ENCODE measurements around the gene HSPB8. TPM values are rescaled to one million over a fixed set of nuclear protein-coding genes. Genes with fewer than 3 reads are reported as not detected.

HSPB8 gene
- total RNA-seq, 1 donor from 2014 or later, result 94.5 TPM

GRCh38 chr12:119180380-119181040, 1.8 kb downstream of the HSPB8 start:
- H3K9me3 ChIP-seq (ENCODE audit: control insufficient read depth in 3 of 3, low read length in 3 of 3), result no peaks in the 10 kb centered on the region
- H3K27ac ChIP-seq (ENCODE audit: low read depth, low read length), result peak overlapping the region; percentile 99
- peaks cover 2 to 34% (median 18%) of the 10 kb centered on the region in 3 donors for H3K36me3 ChIP-seq (ENCODE audit: control insufficient read depth in 3 of 3, insufficient read depth in 3 of 3, low read length in 3 of 3)
- peak overlapping the region; percentile 96 to 100 (median 96) for H3K9ac ChIP-seq (ENCODE audit: low read depth in 1 of 3, low read length in 3 of 3)
- H3K4me1 ChIP-seq (ENCODE audit: control insufficient read depth in 3 of 3, insufficient read depth in 3 of 3, low read length in 3 of 3), result peaks cover 35 to 39% (median 38%) of the 10 kb centered on the region in 3 donors
- peak overlapping the region; percentile 82 to 100 (median 93) for H3K4me3 ChIP-seq (ENCODE audit: low read length in 3 of 3)
- H3K27me3 ChIP-seq (ENCODE audit: control insufficient read depth in 3 of 3, insufficient read depth in 3 of 3, low read length in 3 of 3), result no peaks in the 10 kb centered on the region

- Histone ChIP-seq H3K27ac (ENCODE audit: low read depth, low read length) (peak overlapping the region; percentile 99), H3K4me3 (ENCODE audit: low read length in 3 of 3) (peak overlapping the region; percentile 82 to 100 (median 93)), H3K27me3 (ENCODE audit: control insufficient read depth in 3 of 3, insufficient read depth in 3 of 3, low read length in 3 of 3) (no peaks in the 10 kb centered on the region), H3K9me3 (ENCODE audit: control insufficient read depth in 3 of 3, low read length in 3 of 3) (no peaks in the 10 kb centered on the region), H3K36me3 (ENCODE audit: control insufficient read depth in 3 of 3, insufficient read depth in 3 of 3, low read length in 3 of 3) (peaks cover 3 to 40% (median 19%) of the 10 kb centered on the region in 3 donors), H3K9ac (ENCODE audit: low read depth in 1 of 3, low read length in 3 of 3) (peak overlapping the region; percentile 96 to 100 (median 96)), H3K4me1 (ENCODE audit: control insufficient read depth in 3 of 3, insufficient read depth in 3 of 3, low read length in 3 of 3) (peaks cover 31 to 44% (median 40%) of the 10 kb centered on the region in 3 donors)
These were observed 2.5 kb downstream of the HSPB8 start for GRCh38 chr12:119181202-119181601.

- Histone ChIP-seq H3K4me1 (ENCODE audit: control insufficient read depth in 3 of 3, insufficient read depth in 3 of 3, low read length in 3 of 3) (peaks cover 30 to 46% (median 41%) of the 10 kb centered on the region in 3 donors), H3K9me3 (ENCODE audit: control insufficient read depth in 3 of 3, low read length in 3 of 3) (no peaks in the 10 kb centered on the region), H3K27me3 (ENCODE audit: control insufficient read depth in 3 of 3, insufficient read depth in 3 of 3, low read length in 3 of 3) (no peaks in the 10 kb centered on the region), H3K27ac (ENCODE audit: low read depth, low read length) (peak overlapping the region; percentile 99), H3K9ac (ENCODE audit: low read depth in 1 of 3, low read length in 3 of 3) (peak overlapping the region; percentile 96 to 100 (median 96)), H3K4me3 (ENCODE audit: low read length in 3 of 3) (peak overlapping the region; percentile 82 to 100 (median 93)), H3K36me3 (ENCODE audit: control insufficient read depth in 3 of 3, insufficient read depth in 3 of 3, low read length in 3 of 3) (peaks cover 10 to 47% (median 26%) of the 10 kb centered on the region in 3 donors)
These were observed 3.2 kb downstream of the HSPB8 start for GRCh38 chr12:119181944-119182343.

- Histone ChIP-seq H3K27me3 (ENCODE audit: control insufficient read depth in 3 of 3, insufficient read depth in 3 of 3, low read length in 3 of 3) (no peaks in the 10 kb centered on the region), H3K9ac (ENCODE audit: low read depth in 1 of 3, low read length in 3 of 3) (peak overlapping the region; percentile 73 to 100 (median 96)), H3K4me1 (ENCODE audit: control insufficient read depth in 3 of 3, insufficient read depth in 3 of 3, low read length in 3 of 3) (peaks cover 24 to 46% (median 38%) of the 10 kb centered on the region in 3 donors), H3K4me3 (ENCODE audit: low read length in 3 of 3) (peak overlapping the region; percentile 68 to 100 (median 82)), H3K36me3 (ENCODE audit: control insufficient read depth in 3 of 3, insufficient read depth in 3 of 3, low read length in 3 of 3) (peaks cover 16 to 56% (median 34%) of the 10 kb centered on the region in 3 donors), H3K27ac (ENCODE audit: low read depth, low read length) (peak overlapping the region; percentile 99), H3K9me3 (ENCODE audit: control insufficient read depth in 3 of 3, low read length in 3 of 3) (no peaks in the 10 kb centered on the region)
These were observed 4.2 kb downstream of the HSPB8 start for GRCh38 chr12:119182701-119183493.

GRCh38 chr12:119183942-119184695, 5.4 kb downstream of the HSPB8 start:
- Histone ChIP-seq H3K27ac (ENCODE audit: low read depth, low read length) (peak overlapping the region; percentile 99), H3K27me3 (ENCODE audit: control insufficient read depth in 3 of 3, insufficient read depth in 3 of 3, low read length in 3 of 3) (no peaks in the 10 kb centered on the region), H3K36me3 (ENCODE audit: control insufficient read depth in 3 of 3, insufficient read depth in 3 of 3, low read length in 3 of 3) (peaks cover 26 to 66% (median 39%) of the 10 kb centered on the region in 3 donors), H3K9ac (ENCODE audit: low read depth in 1 of 3, low read length in 3 of 3) (peak overlapping the region; percentile 73 to 100 (median 96)), H3K9me3 (ENCODE audit: control insufficient read depth in 3 of 3, low read length in 3 of 3) (no peaks in the 10 kb centered on the region), H3K4me1 (ENCODE audit: control insufficient read depth in 3 of 3, insufficient read depth in 3 of 3, low read length in 3 of 3) (peaks cover 24 to 53% (median 43%) of the 10 kb centered on the region in 3 donors), H3K4me3 (ENCODE audit: low read length in 3 of 3) (peak overlapping the region; percentile 68 to 100 (median 82))

- Histone ChIP-seq H3K9me3 (ENCODE audit: control insufficient read depth in 3 of 3, low read length in 3 of 3) (no peaks in the 10 kb centered on the region), H3K4me3 (ENCODE audit: low read length in 3 of 3) (no peak overlapping the region), H3K27me3 (ENCODE audit: control insufficient read depth in 3 of 3, insufficient read depth in 3 of 3, low read length in 3 of 3) (no peaks in the 10 kb centered on the region), H3K27ac (ENCODE audit: low read depth, low read length) (no peak overlapping the region), H3K9ac (ENCODE audit: low read depth in 1 of 3, low read length in 3 of 3) (no peak overlapping the region), H3K4me1 (ENCODE audit: control insufficient read depth in 3 of 3, insufficient read depth in 3 of 3, low read length in 3 of 3) (peaks cover 1 to 4% (median 2%) of the 10 kb centered on the region in 3 donors), H3K36me3 (ENCODE audit: control insufficient read depth in 3 of 3, insufficient read depth in 3 of 3, low read length in 3 of 3) (peaks cover 32 to 41% (median 38%) of the 10 kb centered on the region in 3 donors)
These were observed 16.5 kb downstream of the HSPB8 start for GRCh38 chr12:119195256-119195655.

- H3K9me3 ChIP-seq (ENCODE audit: control insufficient read depth in 3 of 3, low read length in 3 of 3), result no peaks in the 10 kb centered on the region
- peak overlapping the region; percentile 26 for H3K27ac ChIP-seq (ENCODE audit: low read depth, low read length)
- peaks cover 2 to 3% (median 3%) of the 10 kb centered on the region in 3 donors for H3K4me1 ChIP-seq (ENCODE audit: control insufficient read depth in 3 of 3, insufficient read depth in 3 of 3, low read length in 3 of 3)
- peaks cover 14 to 21% (median 16%) of the 10 kb centered on the region in 3 donors for H3K36me3 ChIP-seq (ENCODE audit: control insufficient read depth in 3 of 3, insufficient read depth in 3 of 3, low read length in 3 of 3)
- H3K4me3 ChIP-seq (ENCODE audit: low read length in 3 of 3), result no peak overlapping the region
- no peak overlapping the region for H3K9ac ChIP-seq (ENCODE audit: low read depth in 1 of 3, low read length in 3 of 3)
- H3K27me3 ChIP-seq (ENCODE audit: control insufficient read depth in 3 of 3, insufficient read depth in 3 of 3, low read length in 3 of 3), result no peaks in the 10 kb centered on the region
These were observed 19.7 kb downstream of the HSPB8 start for GRCh38 chr12:119198440-119198839.

- Histone ChIP-seq H3K27ac (ENCODE audit: low read depth, low read length) (no peak overlapping the region), H3K27me3 (ENCODE audit: control insufficient read depth in 3 of 3, insufficient read depth in 3 of 3, low read length in 3 of 3) (no peaks in the 10 kb centered on the region), H3K9me3 (ENCODE audit: control insufficient read depth in 3 of 3, low read length in 3 of 3) (no peaks in the 10 kb centered on the region), H3K9ac (ENCODE audit: low read depth in 1 of 3, low read length in 3 of 3) (no peak overlapping the region), H3K4me3 (ENCODE audit: low read length in 3 of 3) (no peak overlapping the region), H3K4me1 (ENCODE audit: control insufficient read depth in 3 of 3, insufficient read depth in 3 of 3, low read length in 3 of 3) (peaks cover 18 to 21% (median 21%) of the 10 kb centered on the region in 3 donors), H3K36me3 (ENCODE audit: control insufficient read depth in 3 of 3, insufficient read depth in 3 of 3, low read length in 3 of 3) (peaks cover 0 to 4% (median 0%) of the 10 kb centered on the region in 3 donors)
These were observed 21.9 kb downstream of the HSPB8 start for GRCh38 chr12:119200601-119201000.

- Histone ChIP-seq H3K36me3 (ENCODE audit: control insufficient read depth in 3 of 3, insufficient read depth in 3 of 3, low read length in 3 of 3) (no peaks in the 10 kb centered on the region), H3K4me3 (ENCODE audit: low read length in 3 of 3) (no peak overlapping the region), H3K9ac (ENCODE audit: low read depth in 1 of 3, low read length in 3 of 3) (no peak overlapping the region), H3K9me3 (ENCODE audit: control insufficient read depth in 3 of 3, low read length in 3 of 3) (no peaks in the 10 kb centered on the region), H3K27me3 (ENCODE audit: control insufficient read depth in 3 of 3, insufficient read depth in 3 of 3, low read length in 3 of 3) (no peaks in the 10 kb centered on the region), H3K27ac (ENCODE audit: low read depth, low read length) (no peak overlapping the region), H3K4me1 (ENCODE audit: control insufficient read depth in 3 of 3, insufficient read depth in 3 of 3, low read length in 3 of 3) (peaks cover 18 to 21% (median 21%) of the 10 kb centered on the region in 3 donors)
These were observed 23.2 kb downstream of the HSPB8 start for GRCh38 chr12:119201789-119202543.

Data from skeletal muscle tissue (tissue), 4 donors.